C4-2B (cell line): Measurements from ENCODE around the gene GMDS.
A peak's percentile ranks its signal among the peaks of the same experiment; 100 is the strongest.

Source experiments
- H3K27ac ChIP-seq: fragments of 450-650 bp; 2 replicates; pipeline ENCODE4 v1.5.1; 2017
- ZFX ChIP-seq: fragments of 450-650 bp; IDR thresholded peaks from 2 replicates; pipeline ENCODE4 v1.6.1; 2017
- TF ChIP-seq, protein P1 (sequence below): fragments of 450-650 bp; conservative IDR thresholded peaks from 2 replicates; pipeline ENCODE4 v1.5.1; 2017; ENCODE audit warnings: mild to moderate bottlenecking

GMDS gene

GRCh38 chr6:1596088-1596852 is 649.1 kb downstream of the GMDS start:
- no peak overlapping the region for H3K27ac ChIP-seq
- no peak for TF ChIP-seq ZFX
- TF ChIP-seq, protein P1, sequence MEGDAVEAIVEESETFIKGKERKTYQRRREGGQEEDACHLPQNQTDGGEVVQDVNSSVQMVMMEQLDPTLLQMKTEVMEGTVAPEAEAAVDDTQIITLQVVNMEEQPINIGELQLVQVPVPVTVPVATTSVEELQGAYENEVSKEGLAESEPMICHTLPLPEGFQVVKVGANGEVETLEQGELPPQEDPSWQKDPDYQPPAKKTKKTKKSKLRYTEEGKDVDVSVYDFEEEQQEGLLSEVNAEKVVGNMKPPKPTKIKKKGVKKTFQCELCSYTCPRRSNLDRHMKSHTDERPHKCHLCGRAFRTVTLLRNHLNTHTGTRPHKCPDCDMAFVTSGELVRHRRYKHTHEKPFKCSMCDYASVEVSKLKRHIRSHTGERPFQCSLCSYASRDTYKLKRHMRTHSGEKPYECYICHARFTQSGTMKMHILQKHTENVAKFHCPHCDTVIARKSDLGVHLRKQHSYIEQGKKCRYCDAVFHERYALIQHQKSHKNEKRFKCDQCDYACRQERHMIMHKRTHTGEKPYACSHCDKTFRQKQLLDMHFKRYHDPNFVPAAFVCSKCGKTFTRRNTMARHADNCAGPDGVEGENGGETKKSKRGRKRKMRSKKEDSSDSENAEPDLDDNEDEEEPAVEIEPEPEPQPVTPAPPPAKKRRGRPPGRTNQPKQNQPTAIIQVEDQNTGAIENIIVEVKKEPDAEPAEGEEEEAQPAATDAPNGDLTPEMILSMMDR: peak; percentile 97

- H3K27ac ChIP-seq: no peak overlapping the region
- TF ChIP-seq, protein P1: no peak
- no peak for TF ChIP-seq ZFX
Measured at GRCh38 chr6:1595271-1596087, 649.9 kb downstream of the GMDS start.

DNA sequence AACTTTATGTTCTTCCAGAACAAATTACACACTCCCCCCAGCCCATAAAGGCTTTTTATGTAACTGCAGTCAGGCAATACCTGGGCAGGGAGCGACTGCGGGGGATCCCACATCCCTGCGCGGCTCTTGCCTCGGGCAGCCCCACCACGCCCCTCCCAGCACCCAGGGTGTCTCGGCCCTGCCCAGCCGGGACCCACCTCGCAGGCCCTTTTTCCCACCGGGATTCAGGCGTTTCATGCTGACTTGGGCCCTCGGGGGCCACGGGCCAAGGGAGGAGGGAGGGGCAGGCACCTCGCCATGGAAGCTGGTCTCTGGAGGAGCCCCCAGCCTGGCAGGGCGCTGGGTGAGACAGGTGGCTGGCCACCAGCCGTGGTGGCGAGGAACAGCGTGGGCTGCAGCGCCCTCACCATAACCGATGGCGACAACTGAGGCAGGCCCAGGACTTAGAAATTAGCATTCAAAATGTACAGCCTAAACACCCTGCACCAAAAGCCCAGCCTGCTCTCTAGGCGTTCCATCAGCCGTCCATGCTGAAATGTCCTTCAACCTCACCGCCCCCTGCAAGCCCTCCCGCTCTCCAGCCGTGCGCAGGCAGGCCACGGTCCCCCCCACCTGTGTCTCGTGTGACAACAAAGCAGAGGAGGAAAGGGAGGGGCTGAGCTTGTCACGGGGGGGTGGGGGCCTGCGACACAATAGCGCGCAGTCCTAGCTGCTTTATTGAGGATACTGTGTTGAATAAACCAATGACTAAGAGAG is 650.8 kb downstream of the GMDS start:
- H3K27ac ChIP-seq: no peak overlapping the region
- TF ChIP-seq ZFX: no peak
- TF ChIP-seq, protein P1: no peak

- no peak for TF ChIP-seq ZFX
- TF ChIP-seq, protein P1: no peak
- no peak overlapping the region for H3K27ac ChIP-seq
Measured at GRCh38 chr6:1593958-1594314, 651.5 kb downstream of the GMDS start.

GRCh38 chr6:1593286-1593957 is 652.0 kb downstream of the GMDS start:
- H3K27ac ChIP-seq: no peak overlapping the region
- TF ChIP-seq, protein P1: no peak
- TF ChIP-seq ZFX: no peak

GRCh38 chr6:1592852-1593251 is 652.6 kb downstream of the GMDS start:
- no peak overlapping the region for H3K27ac ChIP-seq
- no peak for TF ChIP-seq ZFX
- TF ChIP-seq, protein P1: no peak
